ENCODE results near the gene SPRY2. TPM values are rescaled to one million over a fixed set of nuclear protein-coding genes. Genes with fewer than 3 reads are reported as not detected.

The SPRY2 gene
- total and polyA plus RNA-seq, 2 of the 8 experiments (the other 6 are each of a cell fraction or from before 2014, with no cell fraction given), result 37.7 to 37.9 TPM

DNA sequence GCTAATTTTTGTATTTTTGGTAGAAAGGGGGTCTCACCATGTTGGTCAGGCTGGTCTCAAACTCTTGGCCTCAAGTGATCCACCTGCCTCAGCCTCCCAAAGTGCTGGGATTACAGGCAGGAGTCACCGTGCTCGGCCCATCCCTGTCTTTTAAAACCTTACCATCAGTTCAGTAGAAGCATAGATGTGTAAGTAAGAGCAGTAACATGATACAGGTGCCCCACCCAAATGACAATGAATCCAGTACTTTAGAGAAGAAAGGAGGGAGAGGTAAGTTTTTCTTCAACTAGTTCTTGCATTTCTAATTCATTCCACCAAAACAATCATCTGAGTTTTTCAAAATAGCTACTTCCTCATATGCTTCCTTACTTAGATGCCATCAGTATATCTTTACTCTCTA, 21.9 kb downstream of the SPRY2 start (continued):
- TF ChIP-seq, protein P1, sequence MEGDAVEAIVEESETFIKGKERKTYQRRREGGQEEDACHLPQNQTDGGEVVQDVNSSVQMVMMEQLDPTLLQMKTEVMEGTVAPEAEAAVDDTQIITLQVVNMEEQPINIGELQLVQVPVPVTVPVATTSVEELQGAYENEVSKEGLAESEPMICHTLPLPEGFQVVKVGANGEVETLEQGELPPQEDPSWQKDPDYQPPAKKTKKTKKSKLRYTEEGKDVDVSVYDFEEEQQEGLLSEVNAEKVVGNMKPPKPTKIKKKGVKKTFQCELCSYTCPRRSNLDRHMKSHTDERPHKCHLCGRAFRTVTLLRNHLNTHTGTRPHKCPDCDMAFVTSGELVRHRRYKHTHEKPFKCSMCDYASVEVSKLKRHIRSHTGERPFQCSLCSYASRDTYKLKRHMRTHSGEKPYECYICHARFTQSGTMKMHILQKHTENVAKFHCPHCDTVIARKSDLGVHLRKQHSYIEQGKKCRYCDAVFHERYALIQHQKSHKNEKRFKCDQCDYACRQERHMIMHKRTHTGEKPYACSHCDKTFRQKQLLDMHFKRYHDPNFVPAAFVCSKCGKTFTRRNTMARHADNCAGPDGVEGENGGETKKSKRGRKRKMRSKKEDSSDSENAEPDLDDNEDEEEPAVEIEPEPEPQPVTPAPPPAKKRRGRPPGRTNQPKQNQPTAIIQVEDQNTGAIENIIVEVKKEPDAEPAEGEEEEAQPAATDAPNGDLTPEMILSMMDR (IDR thresholded peaks at IDR 0.05; ENCODE audit: control extremely low read depth in 1 of 3, insufficient read depth in 1 of 3, low read depth in 1 of 3, low read length in 3 of 3), result no peak
- TF ChIP-seq GTF2F1 (IDR thresholded peaks at IDR 0.05; ENCODE audit: borderline replicate concordance, low read depth, low read length) (no peak), CHD1 (IDR thresholded peaks at IDR 0.05; ENCODE audit: low read depth, low read length) (no peak), JUN (IDR thresholded peaks at IDR 0.05; ENCODE audit: low read depth, low read length) (no peak)

All from H1 (cell line).